ENCODE measurements around the gene EPHB1.

EPHB1 gene

DNA sequence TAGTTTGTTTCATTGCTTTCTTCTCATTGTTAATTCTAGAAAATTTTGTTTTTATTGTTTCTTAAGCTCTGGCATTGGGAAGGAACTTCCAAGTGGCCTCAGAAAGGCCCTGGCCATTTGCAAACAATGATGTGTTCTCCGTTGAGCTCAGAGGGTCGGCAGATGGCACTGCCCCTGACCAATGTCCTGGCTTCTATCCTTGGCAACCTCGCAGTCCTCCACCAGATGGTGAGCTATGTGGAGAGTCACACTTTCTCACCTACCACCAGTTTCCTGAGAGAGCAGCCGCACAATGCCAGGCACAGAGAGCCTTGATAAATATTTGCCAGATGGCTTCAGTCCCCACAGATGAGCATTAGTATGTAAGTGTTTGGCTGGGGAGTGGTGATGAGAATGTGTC, 343.7 kb downstream of the EPHB1 start:
- no peak for DNase-seq

DNA sequence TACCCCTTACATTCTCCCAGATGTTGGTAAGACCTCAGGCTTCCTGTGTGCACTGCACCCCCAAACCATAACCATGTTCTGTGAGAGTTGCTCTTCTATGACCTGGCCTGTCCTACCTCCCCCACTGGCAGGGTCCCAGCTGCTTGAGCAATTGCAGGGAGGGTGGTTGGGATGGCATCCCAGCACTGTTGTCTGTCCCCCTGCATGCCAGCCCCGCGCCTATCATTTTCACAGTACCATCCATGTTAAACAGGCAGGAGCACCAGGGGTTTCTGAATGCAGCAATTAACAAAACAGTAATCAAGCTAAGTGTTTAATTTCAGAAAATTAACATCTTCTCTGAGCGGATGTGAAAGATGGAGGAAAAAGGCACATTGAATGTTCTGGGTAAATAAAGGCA, 345.5 kb downstream of the EPHB1 start:
- no peak for DNase-seq

DNA sequence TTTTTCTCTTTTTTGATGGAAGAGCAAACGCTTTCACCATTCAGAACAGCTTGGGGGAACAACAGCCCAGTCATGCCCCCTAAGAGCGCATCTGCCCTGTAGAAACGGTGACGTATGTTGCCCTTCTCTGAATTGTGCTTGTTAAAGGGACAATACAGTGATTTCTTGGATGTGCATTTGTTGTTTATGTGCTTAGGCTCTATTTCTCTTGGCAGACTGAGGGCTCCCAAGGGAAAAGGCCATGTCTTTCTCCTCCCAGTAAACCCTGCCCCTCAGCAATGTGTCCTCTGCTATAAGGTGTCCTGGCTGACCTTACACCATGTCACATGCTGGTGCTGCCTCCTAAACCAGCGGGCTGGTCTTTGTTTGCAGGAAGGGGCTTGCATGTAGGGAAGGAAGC, 346.1 kb downstream of the EPHB1 start:
- DNase-seq: no peak

DNA sequence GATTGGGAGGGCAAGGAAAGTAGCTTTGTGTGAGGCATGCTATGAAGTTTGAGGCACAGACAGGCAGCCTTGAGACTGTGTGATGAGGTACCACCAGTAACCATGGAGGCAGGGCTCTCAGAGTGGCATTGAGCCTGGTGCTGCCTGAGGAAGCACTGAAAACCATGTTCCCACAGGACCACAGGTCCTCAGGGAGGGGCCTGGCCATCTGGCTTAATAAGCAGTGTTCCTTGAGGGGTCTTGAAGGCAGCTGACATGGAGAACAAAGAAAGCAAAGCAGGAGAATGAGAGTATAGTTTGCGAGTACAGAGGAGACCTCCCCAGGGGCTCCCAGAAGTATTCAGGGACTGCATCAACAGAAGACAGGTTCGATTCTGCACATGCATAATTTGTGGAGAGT, 346.6 kb downstream of the EPHB1 start:
- no peak for DNase-seq

DNA sequence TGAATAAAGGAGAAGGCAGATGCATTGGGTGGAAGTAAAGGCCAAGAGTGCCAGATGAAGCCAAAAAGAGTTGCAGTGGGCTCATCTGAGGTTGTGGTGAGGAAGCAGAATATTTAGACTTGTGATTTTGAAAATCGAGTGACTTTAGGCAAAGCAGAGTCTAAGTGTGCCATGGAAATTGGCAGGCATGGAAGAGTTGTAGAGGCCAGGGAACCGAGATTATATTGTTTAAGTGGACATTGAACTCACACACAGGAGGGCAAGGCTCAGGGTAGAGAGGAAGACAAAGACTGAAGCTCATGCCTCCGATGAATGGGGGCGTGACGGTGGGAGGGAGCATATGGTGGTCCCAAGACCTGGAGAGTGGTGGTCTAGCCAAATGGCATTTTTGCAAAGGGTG, 347.5 kb downstream of the EPHB1 start:
- DNase-seq: no peak

DNA sequence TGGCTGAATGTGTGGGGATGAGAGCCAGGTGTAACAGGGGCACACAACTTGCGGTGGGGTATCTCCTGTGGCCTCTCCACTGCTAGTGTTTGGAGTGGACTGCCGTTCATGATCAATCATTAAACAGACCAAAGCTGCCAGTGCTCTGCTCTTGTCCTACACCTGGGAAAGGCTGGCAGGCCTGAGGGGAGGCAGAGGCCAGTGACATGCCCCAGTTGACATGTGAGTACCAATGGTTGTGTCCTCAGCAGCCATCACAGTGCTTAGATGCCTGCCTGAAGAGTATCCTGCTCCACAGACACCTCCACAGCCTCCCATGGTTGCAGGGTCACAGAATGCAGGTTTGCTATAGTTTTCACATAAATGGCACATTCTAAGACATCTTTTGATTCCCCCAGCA, 348.4 kb downstream of the EPHB1 start:
- DNase-seq: no peak

DNA sequence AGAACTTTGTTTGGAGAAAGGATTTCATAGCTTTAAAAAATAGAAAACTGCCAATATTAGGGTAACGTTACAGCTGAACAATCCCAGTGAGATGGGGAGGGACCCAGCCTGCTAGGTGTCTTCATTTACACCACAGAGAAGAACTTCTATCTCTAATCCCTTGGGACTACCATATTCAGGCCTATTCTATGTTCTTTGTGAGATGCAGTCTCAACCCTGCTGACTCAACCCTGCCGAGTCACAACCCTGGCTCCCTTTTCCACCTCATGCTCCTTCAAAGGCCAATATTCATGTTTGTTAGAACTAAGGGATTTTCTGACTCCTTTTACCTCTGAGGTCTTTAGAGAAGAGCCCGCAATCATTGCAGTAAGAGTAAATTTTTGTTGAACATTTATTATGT, 350.5 kb downstream of the EPHB1 start:
- DNase-seq: no peak

DNA sequence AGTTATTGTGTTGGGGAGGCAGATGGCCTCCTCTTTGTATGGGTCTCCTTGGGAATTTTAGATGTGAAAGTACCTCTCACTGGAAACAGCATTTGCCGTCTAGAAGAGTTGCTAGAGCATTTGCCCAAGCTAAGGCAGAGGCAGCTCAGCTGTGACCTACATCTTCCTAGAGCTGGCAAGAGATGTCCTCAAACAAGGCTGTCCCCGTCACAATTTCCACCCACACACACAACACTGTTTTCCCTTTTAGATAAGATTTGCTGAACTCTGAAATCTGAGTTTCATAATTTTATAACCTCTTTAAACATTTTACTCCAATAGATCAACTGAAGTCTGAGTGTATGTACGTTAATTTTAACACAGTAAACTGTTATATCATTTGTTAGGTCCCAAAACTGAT, 352.6 kb downstream of the EPHB1 start:
- DNase-seq: no peak

DNA sequence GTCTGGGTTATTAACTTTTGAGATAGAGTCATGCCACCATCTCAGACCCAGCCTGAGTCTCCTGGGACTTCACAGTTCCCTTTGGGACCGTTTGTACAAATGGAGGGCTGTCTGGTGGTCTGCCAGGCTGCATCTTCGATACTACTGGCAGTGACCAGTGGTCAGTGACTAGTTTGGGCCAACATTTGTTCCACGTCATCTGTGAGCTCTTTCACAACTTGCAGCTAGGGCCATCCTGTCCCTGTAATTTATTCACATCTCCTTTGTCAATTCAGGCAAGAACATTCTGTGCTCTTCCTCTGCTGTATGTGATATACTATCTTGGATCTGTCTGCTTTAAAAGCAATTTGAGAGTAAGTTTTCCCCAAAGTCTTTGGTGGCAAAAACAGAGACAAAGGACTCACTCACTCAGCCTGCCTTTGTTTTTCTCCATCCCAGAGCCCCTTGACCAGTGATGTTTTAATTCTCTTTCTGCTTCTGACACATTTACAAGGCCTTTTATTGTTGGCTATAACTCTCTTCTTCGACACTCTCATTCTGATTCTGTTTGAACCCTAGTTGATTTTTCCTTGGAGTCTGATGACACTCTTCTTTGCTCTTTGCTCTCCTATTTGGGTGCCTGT, 353.4 kb downstream of the EPHB1 start:
- DNase-seq: no peak

DNA sequence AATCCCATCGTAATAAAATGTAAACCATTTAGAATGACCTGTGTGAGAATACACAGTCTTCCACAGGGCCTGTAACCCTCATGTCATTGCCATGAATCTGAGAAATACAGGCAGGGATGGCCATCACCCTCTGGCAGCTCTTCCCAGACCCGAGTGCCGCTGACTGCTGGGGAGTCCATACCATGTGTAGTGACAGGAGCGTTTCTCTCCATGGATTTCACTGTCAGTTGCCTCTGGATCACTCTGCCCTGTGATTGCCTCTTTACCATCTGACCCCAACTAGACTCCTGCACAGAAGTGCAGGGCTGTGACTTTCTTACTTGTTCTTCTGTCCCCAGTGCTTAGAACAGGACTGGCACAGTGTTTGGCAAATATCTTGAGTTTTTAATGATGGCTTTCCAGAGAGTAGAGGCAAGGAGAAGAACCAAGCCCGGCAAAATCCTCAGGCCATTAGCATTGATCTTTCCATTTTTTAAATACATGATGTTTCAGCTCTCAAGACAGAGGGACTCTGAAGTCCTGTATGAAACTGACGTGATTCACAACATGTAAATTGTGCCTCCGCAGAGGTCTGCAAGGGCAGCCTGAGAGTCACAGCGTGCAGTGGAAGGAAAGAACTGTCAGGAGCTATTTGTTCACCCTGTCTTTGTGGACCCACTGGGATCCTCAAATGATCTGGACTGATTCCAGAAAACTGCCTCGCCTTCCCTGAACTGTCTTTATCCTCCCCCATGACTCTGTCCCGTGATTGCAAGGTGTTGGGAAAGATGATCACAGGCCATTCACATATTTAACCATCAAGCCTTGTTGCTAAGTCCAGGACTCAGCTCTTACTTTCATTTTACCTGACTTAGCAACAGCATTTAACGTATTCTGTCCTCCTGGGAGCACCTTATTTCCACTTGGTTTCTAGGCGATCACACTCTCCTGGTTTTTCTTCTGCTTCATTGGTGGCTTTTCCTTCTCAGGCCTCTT, 354.9 kb downstream of the EPHB1 start:
- no peak for DNase-seq

DNA sequence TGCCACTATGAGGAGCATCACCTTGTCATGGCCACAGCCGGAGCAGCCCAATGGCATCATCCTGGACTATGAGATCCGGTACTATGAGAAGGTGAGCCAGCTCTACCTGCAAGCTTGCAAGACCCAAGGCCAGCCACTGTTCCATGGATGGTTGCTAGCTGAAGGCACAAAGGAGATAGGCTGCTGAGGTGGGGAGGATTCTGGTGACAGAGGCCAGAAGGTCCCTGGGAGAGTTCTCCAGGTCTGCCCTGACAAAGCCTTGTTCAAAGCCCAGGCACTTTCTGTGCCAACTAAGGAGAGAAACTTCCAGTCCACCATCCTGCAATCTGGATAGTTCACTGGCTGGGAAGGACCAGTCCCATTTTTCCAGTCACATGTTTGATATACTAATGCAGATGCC, 359.1 kb downstream of the EPHB1 start:
- DNase-seq: no peak

DNA sequence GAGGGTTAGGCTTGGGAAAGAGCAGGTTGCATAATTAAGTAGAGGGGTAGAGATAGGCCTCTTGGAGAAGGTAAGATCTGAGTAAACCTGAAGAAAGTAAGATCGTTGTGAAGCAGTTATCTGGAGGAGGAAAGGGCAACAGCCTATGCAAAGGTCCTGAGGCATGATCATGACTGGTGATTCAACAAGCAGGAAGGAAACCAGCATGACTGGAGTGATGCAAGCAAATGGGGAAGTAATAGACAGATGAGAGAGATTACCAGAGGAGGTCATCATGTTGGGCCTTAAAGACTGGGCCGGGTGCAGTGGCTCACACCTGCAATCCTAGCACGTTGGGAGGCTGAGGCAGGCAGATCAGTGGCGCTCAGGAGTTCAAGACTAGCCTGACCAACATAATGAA, 360.2 kb downstream of the EPHB1 start:
- no peak for DNase-seq

DNA sequence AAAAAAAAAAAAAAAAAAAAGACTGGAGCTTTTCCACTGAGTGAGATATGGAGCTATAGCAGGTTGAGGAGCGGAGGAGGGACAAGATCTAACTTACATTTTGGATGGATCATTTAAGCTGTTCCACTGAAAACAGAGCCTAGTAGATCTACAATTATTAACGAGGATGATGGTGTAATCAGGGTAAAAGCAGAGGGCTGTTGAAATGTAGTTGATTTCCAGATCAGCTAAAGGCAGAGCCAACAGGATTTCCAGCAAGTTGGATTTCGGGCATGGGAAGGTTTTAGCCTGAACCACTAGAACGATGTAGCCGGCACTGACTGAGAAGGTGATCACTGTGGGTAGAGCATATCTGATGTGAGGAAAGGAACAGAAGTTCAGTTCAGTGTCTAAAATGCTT, 360.7 kb downstream of the EPHB1 start:
- DNase-seq: no peak

DNA sequence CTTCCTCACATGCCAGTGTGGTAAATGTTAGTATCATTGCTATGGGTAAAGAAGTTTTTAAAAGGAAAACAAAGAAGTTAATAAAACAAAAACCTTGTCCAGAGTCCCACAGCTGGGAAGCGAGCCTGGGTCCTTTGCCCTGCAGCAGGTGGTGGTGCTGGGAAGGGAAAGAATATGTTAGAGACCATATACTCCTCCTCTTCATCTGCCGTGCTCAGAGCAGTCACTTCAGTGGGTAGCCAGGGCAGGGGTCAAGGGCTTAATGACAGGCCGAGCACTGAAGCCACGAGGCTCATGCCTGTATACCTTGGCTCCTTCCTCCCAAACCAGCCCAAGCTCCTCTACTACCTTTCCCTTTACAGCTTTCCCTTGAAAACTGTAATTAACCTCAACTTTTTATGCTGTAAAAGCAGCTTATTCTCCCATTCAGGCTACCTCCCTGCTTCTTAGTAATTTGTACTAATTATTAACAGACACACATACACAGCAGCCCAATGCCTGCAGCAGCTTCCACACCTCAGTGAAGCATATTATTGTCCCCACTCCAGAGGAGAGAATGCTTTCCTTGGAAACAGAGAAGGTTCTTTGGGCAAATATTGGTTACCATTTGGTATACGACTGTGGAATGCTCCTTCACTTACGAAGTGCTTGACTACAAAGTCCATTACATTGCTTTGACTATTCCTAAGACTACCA, 362.1 kb downstream of the EPHB1 start:
- DNase-seq: no peak

DNA sequence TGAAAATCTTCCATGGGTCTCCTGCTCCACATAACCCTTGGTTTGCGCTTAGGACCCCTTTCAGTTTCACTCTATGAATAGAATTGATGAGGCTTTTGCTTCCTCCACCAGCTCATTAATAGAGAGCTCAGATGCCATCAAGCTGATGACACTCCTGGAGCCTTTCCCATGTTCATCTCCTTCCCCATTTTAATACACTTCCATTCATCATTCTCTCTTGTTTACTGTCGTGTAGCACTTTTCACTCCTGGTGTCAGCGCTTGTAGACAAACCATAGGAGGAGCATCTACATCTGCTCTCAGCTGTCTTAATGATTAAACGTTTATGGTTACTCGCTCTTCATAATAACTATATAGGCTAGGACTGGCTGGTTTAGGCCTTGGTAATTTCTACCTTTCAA, 363.5 kb downstream of the EPHB1 start:
- DNase-seq: no peak

DNA sequence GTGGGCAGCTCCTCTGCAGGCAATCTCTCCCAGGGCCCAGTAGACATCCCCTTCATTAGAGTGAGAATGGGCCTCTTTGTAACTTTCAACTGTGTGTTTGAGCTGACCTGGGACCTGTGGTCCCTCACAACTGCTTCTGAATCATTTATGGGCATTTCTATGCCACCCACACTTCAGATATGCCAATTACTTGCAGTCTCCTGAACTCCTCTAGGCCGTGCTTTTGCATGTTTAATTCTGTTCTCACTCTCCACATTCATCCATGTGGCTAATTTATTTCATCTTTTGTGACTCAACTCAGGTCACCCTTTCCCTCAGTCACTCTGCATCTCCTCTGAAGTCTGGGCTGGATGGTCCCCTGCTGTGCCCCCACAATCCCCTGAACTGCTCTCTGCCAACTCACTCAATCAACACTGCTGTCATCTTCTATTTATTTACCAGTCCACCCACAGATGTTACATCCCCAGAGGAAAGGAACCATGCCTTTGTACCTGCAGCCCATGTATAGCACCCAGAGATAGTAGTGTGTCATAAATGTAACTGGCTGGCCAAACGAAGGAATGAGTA, 364.7 kb downstream of the EPHB1 start:
- no peak for DNase-seq

DNA sequence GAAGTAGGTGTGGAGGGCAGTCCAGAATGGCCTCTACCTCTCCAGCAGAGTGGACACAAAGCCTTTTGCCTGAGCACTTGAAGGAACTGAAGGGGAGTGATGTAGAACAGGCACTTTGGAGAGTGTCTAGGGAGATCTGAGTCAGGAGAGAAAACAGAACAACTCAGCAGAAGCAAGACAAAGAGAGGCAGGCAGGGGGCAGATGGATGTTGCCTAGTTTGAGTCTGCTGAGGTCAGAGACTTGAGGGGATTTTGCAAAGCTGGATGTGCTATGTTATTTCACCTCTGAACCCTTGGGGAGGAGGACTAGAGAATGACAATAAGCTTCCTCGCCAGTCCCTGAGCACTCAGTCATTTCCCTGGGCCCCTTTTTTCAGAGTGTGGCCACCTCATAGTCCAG, 366.4 kb downstream of the EPHB1 start:
- no peak for DNase-seq

DNA sequence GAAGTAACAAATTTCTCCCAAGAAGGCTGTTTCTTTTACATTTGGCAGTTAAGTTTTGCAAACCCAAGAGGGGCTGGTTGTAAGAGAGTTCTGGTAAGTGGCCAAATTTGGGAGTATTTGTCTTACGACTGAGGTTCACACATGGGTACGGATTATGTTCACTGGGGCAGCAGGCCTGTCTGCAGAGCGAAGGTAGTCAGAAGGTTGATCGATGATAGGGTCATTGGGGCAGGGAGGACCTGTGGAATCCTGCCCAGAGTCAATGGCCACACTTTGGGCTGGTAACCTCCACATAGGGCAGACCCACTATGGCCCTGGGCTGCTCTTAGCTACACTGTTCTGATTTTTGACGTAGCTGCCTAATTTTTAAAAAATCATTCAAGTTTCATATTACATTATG, 368.6 kb downstream of the EPHB1 start:
- no peak for DNase-seq

DNA sequence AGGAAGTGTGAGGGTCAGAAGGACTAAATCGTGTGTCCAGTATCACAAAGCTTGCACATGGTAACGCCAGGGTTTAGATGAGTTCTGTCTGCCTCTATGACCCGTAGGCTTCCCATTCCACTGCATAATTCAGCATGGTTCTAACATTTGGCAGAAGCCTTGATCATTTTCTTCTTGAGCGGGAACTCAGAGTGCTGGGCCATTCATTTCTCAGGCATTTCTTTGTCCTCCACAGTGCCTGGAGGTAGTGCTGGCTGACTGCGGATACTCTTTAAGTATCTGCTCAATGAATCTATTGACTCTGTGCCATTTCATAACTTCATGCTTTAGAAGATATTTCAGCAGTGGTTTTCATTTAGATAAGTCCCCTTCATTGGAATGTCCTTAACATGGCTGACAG, 370.2 kb downstream of the EPHB1 start:
- no peak for DNase-seq

DNA sequence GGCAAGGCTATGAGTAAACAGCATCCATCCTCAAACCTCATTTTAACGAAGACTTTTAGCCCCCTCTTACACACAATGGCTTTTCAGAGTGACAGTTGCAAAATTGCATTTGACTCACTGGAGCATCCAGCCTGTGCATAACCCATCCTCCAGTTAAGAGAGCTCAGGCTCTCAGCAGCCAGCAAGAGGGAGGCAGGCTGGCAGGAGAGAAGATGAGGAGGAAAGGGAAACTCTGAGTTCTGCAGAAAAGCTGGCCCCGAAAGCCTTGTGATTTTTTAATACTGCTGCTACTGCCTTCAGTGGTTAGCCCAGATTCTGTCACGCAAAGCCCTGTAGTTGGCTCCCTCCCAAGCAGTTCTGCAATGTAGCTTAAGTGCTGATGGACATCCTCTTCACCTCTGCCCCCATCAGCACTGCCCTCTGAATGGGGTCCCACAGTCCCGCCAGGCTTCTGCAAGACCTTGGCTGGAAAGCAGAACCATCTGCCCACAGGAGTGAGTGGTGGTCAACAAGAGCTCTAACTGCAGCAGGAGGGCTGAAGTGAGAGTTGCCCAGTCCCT, 371.3 kb downstream of the EPHB1 start:
- no peak for DNase-seq

DNA sequence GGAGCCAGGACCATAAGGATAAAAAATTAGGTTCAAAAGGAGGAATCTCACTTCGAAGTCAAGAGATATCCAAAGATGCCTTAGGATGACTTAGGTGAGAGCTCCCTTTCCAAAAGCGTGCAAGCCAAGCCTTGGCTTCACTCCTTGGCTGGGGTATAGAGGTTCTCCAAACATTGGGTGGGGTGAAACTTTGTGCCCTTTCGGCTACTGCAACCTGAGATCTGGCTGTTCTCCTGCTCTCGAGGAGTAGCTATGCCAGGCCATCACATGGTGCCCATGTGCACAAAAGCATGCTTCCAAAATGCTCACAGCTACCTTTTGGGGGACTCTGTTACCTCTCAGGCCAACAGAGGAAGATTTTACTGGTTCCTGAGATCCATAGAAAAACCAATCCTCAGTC, 373.8 kb downstream of the EPHB1 start:
- no peak for DNase-seq

DNA sequence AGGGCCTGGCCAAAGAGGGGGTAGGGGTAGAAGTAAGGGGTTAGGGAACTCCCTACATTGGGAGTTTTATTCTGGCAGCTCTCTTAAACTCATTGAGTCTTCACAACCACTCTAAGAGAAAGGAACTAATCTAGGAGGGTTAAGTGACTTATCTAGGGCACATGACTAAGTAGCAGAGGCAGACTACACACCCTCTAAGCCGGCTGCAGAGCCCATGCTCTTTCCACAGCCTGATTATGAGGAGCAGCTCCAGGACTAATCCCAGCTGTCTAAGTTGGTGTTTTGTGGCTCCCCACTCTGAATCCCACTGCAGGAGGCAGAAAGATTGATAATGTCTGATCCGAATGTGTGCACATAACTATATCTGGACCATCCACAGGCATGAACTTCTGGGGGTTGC, 374.6 kb downstream of the EPHB1 start:
- no peak for DNase-seq

DNA sequence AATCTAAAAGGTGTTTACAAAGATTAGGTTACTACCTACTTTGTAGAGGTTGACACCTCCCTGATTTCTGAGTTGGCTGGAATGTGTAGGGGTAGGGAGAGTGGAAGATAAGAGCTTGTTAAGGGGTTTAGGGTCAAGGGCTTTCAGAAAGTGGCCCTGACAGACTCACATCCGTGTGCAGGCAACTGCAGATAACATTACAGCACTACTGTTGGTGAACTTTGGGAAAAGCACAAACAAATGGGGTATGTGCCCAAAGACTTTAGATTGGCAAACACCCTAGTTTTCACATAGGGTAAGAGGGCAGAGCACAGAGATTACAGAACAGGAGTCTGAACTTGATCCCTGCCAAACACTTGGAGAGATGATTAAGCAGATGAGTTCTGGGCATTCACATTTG, 375.7 kb downstream of the EPHB1 start:
- no peak for DNase-seq
